GM23248 (cell line): ENCODE results near the gene STK36. TPM values are rescaled to one million over a fixed set of nuclear protein-coding genes. Genes with fewer than 3 reads are reported as not detected.

Source experiments
- DNase-seq: peaks from one replicate; pipeline ENCODE4 v3.0.0-alpha.2; 2015
- H2AFZ ChIP-seq: fragments of 200-600 bp; sonication (generic); 2 replicates; pipeline ENCODE4 v1.6.1; 2016; ENCODE audit warnings: antibody characterized with exemption
- H3F3A ChIP-seq: fragments of 200-600 bp; sonication (generic); 2 replicates; pipeline ENCODE4 v1.6.1; 2016; ENCODE audit warnings: mild to moderate bottlenecking, antibody characterized with exemption, mixed run types; ENCODE audit not compliant: insufficient read depth
- H3K27ac ChIP-seq: fragments of 200-600 bp; sonication (generic); 2 replicates; pipeline ENCODE4 v1.5.1; 2016; ENCODE audit warnings: mild to moderate bottlenecking
- H3K27me3 ChIP-seq: fragments of 200-600 bp; sonication (generic); replicated peaks from 2 replicates; pipeline ENCODE4 v1.6.1; 2016; ENCODE audit warnings: mild to moderate bottlenecking; ENCODE audit not compliant: insufficient read depth
- H3K36me3 ChIP-seq: fragments of 200-600 bp; sonication (generic); 2 replicates; pipeline ENCODE4 v1.6.1; 2016; ENCODE audit warnings: low read depth, mild to moderate bottlenecking
- H3K4me1 ChIP-seq: fragments of 200-600 bp; sonication (generic); 2 replicates; pipeline ENCODE4 v1.6.1; 2016; ENCODE audit warnings: mild to moderate bottlenecking; ENCODE audit not compliant: insufficient read depth
- H3K4me2 ChIP-seq: fragments of 200-600 bp; sonication (generic); one replicate; pipeline ENCODE4 v1.6.1; 2016; ENCODE audit warnings: mild to moderate bottlenecking; ENCODE audit not compliant: unreplicated experiment
- H3K4me3 ChIP-seq: fragments of 200-600 bp; sonication (generic); 2 replicates; pipeline ENCODE4 v1.5.1; 2016; ENCODE audit warnings: mild to moderate bottlenecking
- H3K79me2 ChIP-seq: fragments of 200-600 bp; sonication (generic); 2 replicates; pipeline ENCODE4 v1.6.1; 2016; ENCODE audit warnings: mild to moderate bottlenecking; ENCODE audit not compliant: insufficient read depth
- H3K9ac ChIP-seq: fragments of 200-600 bp; sonication (generic); 2 replicates; pipeline ENCODE4 v1.6.1; 2016; ENCODE audit warnings: mild to moderate bottlenecking
- H3K9me2 ChIP-seq: fragments of 200-600 bp; sonication (generic); 2 replicates; pipeline ENCODE4 v1.6.1; 2016; ENCODE audit warnings: mixed run types, mild to moderate bottlenecking, moderate library complexity; ENCODE audit not compliant: insufficient read depth
- H3K9me3 ChIP-seq: fragments of 200-600 bp; sonication (generic); one replicate; pipeline ENCODE4 v1.6.1; 2017; ENCODE audit warnings: low read depth
- H4K20me1 ChIP-seq: fragments of 200-600 bp; sonication (generic); 2 replicates; pipeline ENCODE4 v1.6.0; 2016; ENCODE audit not compliant: insufficient read depth
- EZH2 ChIP-seq: fragments of 200-600 bp; sonication (generic); IDR thresholded peaks from 2 replicates; pipeline ENCODE4 v1.6.1; 2018; ENCODE audit warnings: antibody characterized with exemption, mild to moderate bottlenecking; ENCODE audit not compliant: insufficient read depth, poor library complexity, severe bottlenecking
- EZH2phosphoT487 ChIP-seq: fragments of 200-600 bp; sonication (generic); IDR thresholded peaks from 2 replicates; pipeline ENCODE4 v1.6.1; 2018; ENCODE audit warnings: antibody characterized with exemption, moderate library complexity, mild to moderate bottlenecking, low read depth; ENCODE audit not compliant: insufficient read depth
- WGBS, 2 experiments: methylation state at CpG; one replicate each; pipeline ENCODE4 v1.1.6; 2015 to 2017; ENCODE audit warnings: low lambda C conversion rate in 2 of 2, low coverage in 1 of 2; ENCODE audit errors: missing lambda C conversion rate in 2 of 2; 5-methylcytosine and 5-hydroxymethylcytosine counted together
- in situ Hi-C: fragments of 300-500 bp; cut with MboI; formaldehyde crosslinking; loops from 2 replicates; pipeline ENCODE4 v1.15.0; 2020
- polyA plus RNA-seq: library from polyadenylated mRNA; unstranded; fragments of >200 nt; fragmentation: Nextera tagmentation; extraction: Ambion mirVana; gene quantifications from 2 replicates; pipeline ENCODE4 v1.2.1, GENCODE V29; 2016
- total RNA-seq: library from RNA; depleted of rRNA; stranded (reverse); fragments of >200 nt; shearing (Covaris generic); gene quantifications from 2 replicates; pipeline ENCODE4 v1.2.3, GENCODE V29; 2014

STK36 gene
- total and polyA plus RNA-seq, 2 experiments from 2014 or later: 22.2 to 24.5 TPM

- in situ Hi-C loops: loop anchor here (10.0 kb wide), 1 partner anchor 115 kb away; no protein-coding TSS in a partner anchor
- H4K20me1 ChIP-seq: no peaks in the 10 kb centered on the region
These were observed 57.8 kb downstream of the STK36 start for GRCh38 chr2:218729640-218730039.

DNA sequence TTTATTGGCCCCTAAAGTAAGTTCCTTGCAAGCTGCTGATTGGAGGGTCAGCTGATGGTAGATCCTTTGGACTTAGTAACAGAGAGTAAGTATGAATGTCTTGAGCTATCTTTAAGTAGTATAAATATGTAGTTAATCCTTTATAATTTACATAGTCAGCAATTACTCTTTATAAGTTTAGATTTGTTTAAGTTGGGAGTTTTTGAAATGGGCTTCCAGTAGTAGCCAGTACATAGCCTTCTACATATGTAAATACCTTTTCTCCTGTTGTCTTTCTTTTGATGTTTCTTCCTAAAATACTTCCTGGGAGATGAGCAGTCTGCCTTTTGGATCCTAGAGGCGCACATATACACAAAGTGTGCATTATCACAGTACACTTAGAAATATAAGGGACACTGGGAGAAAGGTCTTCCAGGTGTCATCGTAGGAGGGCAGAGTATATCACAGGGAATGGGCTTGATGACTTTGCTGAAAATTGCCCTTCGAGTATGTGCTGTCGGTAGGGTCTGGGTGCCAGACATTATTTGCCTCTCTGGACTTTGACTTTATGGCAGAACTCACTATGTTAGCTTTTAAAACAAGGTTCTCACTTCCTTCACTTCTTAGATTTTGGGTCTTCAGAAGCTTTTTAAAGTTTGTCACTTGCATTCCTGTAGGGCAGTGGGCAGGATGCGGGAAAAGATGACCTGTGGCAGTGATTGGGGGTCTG, 60.3 kb downstream of the STK36 start:
- peak overlapping the region; percentile 74 for H3K4me2 ChIP-seq
- no peak for DNase-seq
- H3K4me1 ChIP-seq: peaks cover 38% of the 10 kb centered on the region
- no peaks in the 10 kb centered on the region for H3K27me3 ChIP-seq
- H3K27ac ChIP-seq: peak overlapping the region; percentile 80
- in situ Hi-C loops: no loop called here
- no peak for TF ChIP-seq EZH2
- no peak for TF ChIP-seq EZH2phosphoT487
- WGBS, 2 experiments: 98 to 99% methylated on average over 5 of the region's 5 CpGs
- H3K79me2 ChIP-seq: peaks cover 55% of the 10 kb centered on the region
- peak overlapping the region; percentile 22 for H3K4me3 ChIP-seq
- peaks cover 36% of the 10 kb centered on the region for H3F3A ChIP-seq
- H3K9ac ChIP-seq: peak overlapping the region; percentile 62
- no peaks in the 10 kb centered on the region for H4K20me1 ChIP-seq
- H3K9me3 ChIP-seq: peaks cover 5% of the 10 kb centered on the region
- no peaks in the 10 kb centered on the region for H3K9me2 ChIP-seq
- H3K36me3 ChIP-seq: no peaks in the 10 kb centered on the region
- no peak overlapping the region for H2AFZ ChIP-seq

More at GRCh38 chr2:218729640-218730039, 57.8 kb downstream of the STK36 start:
- Histone ChIP-seq H3K79me2 (peaks cover 58% of the 10 kb centered on the region), H3K9me3 (peaks cover 5% of the 10 kb centered on the region), H3K4me2 (no peak overlapping the region), H3K4me3 (no peak overlapping the region), H3K9ac (no peak overlapping the region), H3K4me1 (peaks cover 38% of the 10 kb centered on the region), H3K9me2 (no peaks in the 10 kb centered on the region), H3K36me3 (no peaks in the 10 kb centered on the region), H3K27ac (no peak overlapping the region), H2AFZ (no peak overlapping the region), H3K27me3 (no peaks in the 10 kb centered on the region), H3F3A (peaks cover 35% of the 10 kb centered on the region)
- no peak for DNase-seq
- TF ChIP-seq EZH2phosphoT487 (no peak), EZH2 (no peak)
- WGBS, 2 experiments: 97 to 98% methylated on average over 3 of the region's 3 CpGs

DNA sequence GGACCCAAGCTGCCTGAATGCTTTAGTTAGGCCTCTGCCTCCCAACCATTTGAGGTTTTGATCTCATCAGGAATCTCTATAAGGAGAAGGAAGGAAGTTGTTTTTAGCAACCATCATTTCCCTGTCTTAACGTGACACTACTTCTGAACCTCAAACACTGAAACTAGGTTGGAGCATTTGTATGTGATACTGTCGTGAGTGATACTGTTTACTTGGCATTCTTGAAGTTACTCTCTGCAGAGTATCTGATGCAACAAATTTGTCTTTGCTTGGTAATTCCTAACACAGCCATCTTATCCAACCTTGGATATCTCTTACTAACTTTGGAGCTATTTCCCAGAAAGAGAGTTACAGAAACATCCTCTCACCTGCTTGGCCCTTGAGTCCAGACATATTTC, 60.9 kb downstream of the STK36 start:
- Histone ChIP-seq H3K79me2 (peaks cover 51% of the 10 kb centered on the region), H4K20me1 (no peaks in the 10 kb centered on the region), H3K4me2 (peak overlapping the region; percentile 74), H3K9me2 (no peaks in the 10 kb centered on the region), H2AFZ (no peak overlapping the region), H3K4me1 (peaks cover 38% of the 10 kb centered on the region), H3K9me3 (no peaks in the 10 kb centered on the region), H3K27me3 (no peaks in the 10 kb centered on the region), H3K4me3 (no peak overlapping the region), H3K9ac (peak overlapping the region; percentile 62), H3F3A (peaks cover 36% of the 10 kb centered on the region), H3K27ac (peak overlapping the region; percentile 80), H3K36me3 (no peaks in the 10 kb centered on the region)
- TF ChIP-seq EZH2: no peak
- no peak for TF ChIP-seq EZH2phosphoT487
- in situ Hi-C loops: no loop called here
- 74 to 95% methylated on average over 2 of the region's 2 CpGs for WGBS, 2 experiments
- DNase-seq: peak; percentile 35

DNA sequence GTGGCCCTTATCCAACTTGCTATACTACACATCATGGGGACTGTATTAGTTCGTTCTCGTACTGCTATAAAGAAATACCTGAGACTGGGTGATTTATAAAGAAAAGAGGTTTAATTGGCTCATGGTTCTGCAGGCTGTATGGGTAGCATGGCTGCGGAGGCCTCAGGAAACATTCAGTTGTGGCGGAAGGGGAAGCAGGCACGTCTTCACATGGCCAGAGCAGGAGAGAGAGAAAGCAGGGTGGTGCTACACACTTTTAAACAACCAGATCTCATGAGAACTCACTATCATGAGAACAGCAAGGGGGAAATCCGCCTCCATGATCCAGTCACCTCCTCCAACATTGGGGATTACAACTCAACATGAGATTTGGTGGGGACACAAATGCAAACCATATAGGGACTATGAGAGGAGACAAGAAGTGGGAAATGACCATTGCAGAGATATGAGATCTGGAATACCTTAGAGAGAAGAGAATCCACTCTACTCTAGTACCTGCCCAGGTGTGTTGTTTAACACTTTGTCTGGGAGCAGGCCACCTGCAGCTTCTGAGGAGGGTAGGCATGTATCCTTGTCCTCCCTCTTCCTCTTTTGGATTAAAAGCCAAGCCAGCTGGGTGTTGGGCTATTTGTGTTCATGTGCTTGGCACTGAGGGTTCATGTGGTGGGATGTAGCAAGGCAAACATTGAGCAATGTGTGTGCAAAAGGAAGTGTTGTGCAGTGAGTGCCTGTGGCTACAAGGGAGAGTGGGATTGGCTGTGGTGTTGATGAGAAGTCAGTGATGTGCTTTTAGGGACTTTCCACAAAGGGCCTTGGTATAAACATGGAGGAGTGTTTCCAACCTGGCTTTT, 61.5 kb downstream of the STK36 start:
- Histone ChIP-seq H3K79me2 (peaks cover 48% of the 10 kb centered on the region), H3K4me2 (peak overlapping the region; percentile 74), H3F3A (peaks cover 36% of the 10 kb centered on the region), H3K27ac (peak overlapping the region; percentile 80), H3K9me3 (no peaks in the 10 kb centered on the region), H3K36me3 (no peaks in the 10 kb centered on the region), H4K20me1 (no peaks in the 10 kb centered on the region), H2AFZ (no peak overlapping the region), H3K9me2 (no peaks in the 10 kb centered on the region), H3K4me3 (no peak overlapping the region), H3K9ac (peak overlapping the region; percentile 62), H3K4me1 (peaks cover 38% of the 10 kb centered on the region), H3K27me3 (no peaks in the 10 kb centered on the region)
- TF ChIP-seq EZH2 (no peak), EZH2phosphoT487 (no peak)
- in situ Hi-C loops: no loop called here
- DNase-seq: peak; percentile 67
- WGBS, 2 experiments: 95 to 99% methylated on average over 6 of the region's 6 CpGs
